CD4-positive, alpha-beta T cell treated with Interleukin-17A for 1 hour (primary cell): ENCODE measurements around the gene HSPA4.
A peak's percentile ranks its signal among the peaks of the same experiment; 100 is the strongest.
"Not testable (repeated sequence)": the region's sequence is repeated elsewhere in the genome, so short reads cannot be mapped to it uniquely, and the experiment has no call there.

ENCODE experiments used
- DNase-seq: peaks from one replicate; pipeline ENCODE4 v3.0.0-alpha.2; 2020

Gene HSPA4

GRCh38 chr5:133051061-133051541 lies 712 bp upstream of the HSPA4 start:
- DNase-seq: no peak

- peak; percentile 64 for DNase-seq
Measured at GRCh38 chr5:133052317-133053175, 733 bp downstream of the HSPA4 start.

GRCh38 chr5:133053448-133053847 lies 1.6 kb downstream of the HSPA4 start:
- DNase-seq: no peak

GRCh38 chr5:133054697-133055471 lies 3.1 kb downstream of the HSPA4 start:
- no peak for DNase-seq

- no peak for DNase-seq
Measured at GRCh38 chr5:133056891-133057290, 5.1 kb downstream of the HSPA4 start.

- no peak for DNase-seq
Measured at GRCh38 chr5:133059621-133060020, 7.8 kb downstream of the HSPA4 start.

- no peak for DNase-seq
Measured at GRCh38 chr5:133062276-133062675, 10.5 kb downstream of the HSPA4 start.

- no peak for DNase-seq
Measured at GRCh38 chr5:133063965-133064364, 12.2 kb downstream of the HSPA4 start.

GRCh38 chr5:133065471-133065870 lies 13.7 kb downstream of the HSPA4 start:
- DNase-seq: no peak

GRCh38 chr5:133066045-133066444 lies 14.2 kb downstream of the HSPA4 start:
- no peak for DNase-seq

- DNase-seq: no peak
Measured at GRCh38 chr5:133072021-133072420, 20.2 kb downstream of the HSPA4 start.

GRCh38 chr5:133075572-133076536 lies 24.0 kb downstream of the HSPA4 start:
- DNase-seq: no peak

- DNase-seq: no peak
Measured at GRCh38 chr5:133079048-133079447, 27.2 kb downstream of the HSPA4 start.

GRCh38 chr5:133081036-133081435 lies 29.2 kb downstream of the HSPA4 start:
- no peak for DNase-seq

- no peak for DNase-seq
Measured at GRCh38 chr5:133081703-133082102, 29.9 kb downstream of the HSPA4 start.

GRCh38 chr5:133082128-133082527 lies 30.3 kb downstream of the HSPA4 start:
- DNase-seq: no peak

GRCh38 chr5:133083901-133084300 lies 32.1 kb downstream of the HSPA4 start:
- no peak for DNase-seq

- DNase-seq: not testable (repeated sequence)
Measured at GRCh38 chr5:133085171-133085570, 33.4 kb downstream of the HSPA4 start.

GRCh38 chr5:133086366-133086875 lies 34.6 kb downstream of the HSPA4 start:
- no peak for DNase-seq

GRCh38 chr5:133088064-133088463 lies 36.3 kb downstream of the HSPA4 start:
- no peak for DNase-seq

GRCh38 chr5:133091034-133091433 lies 39.2 kb downstream of the HSPA4 start:
- DNase-seq: no peak

GRCh38 chr5:133106343-133106742 lies 54.5 kb downstream of the HSPA4 start:
- DNase-seq: no peak
